GM12878 (cell line): ENCODE measurements around the gene GPC3. TPM values are rescaled to one million over a fixed set of nuclear protein-coding genes. Genes with fewer than 3 reads are reported as not detected.

Experiments
- ATAC-seq: fragments of 200-7000 bp; cut with Tn5 transposase; 3 replicates; pipeline ENCODE4 v1.9.1; 2020; ENCODE audit warnings: mild to moderate bottlenecking, moderate library complexity
- BruUV-seq: library from RNA; stranded (reverse); fragments of 400-500 nt; replicated peaks from 2 replicates; lab custom pipeline; 2021; lab: Mats Ljungman, UMichigan
- CTCF ChIA-PET: fragments of 300-600 bp; sonication (Branson Sonifier 250); formaldehyde crosslinking; extraction: SDS; loops from one replicate; lab custom pipeline; 2021; ENCODE audit warnings: inconsistent platforms; lab: Yijun Ruan, JAX
- POLR2A ChIA-PET: fragments of 350-600 bp; formaldehyde crosslinking; extraction: SDS; loops from one replicate; lab custom pipeline; 2021; ENCODE audit warnings: inconsistent platforms; lab: Charles Lee
- RAD21 ChIA-PET: fragments of 300-600 bp; sonication (Branson Sonifier 250); formaldehyde crosslinking; loops from one replicate; lab custom pipeline; 2023; ENCODE audit warnings: antibody characterized with exemption; ENCODE audit not compliant: unreplicated experiment; lab: Charles Lee
- SMC1A ChIA-PET: fragments of 300-600 bp; sonication (Branson Sonifier 250); formaldehyde crosslinking; loops from one replicate; lab custom pipeline; 2023; ENCODE audit not compliant: unreplicated experiment, uncharacterized antibody; lab: Charles Lee
- DNase-seq: peaks from one replicate; pipeline ENCODE4 v3.0.0-alpha.2; 2011; ENCODE audit warnings: low read depth, low spot score
- FAIRE-seq: peaks from 3 replicates; lab custom pipeline; 2011; peaks lifted over from hg19 to GRCh38; lab: Jason Lieb, UNC
- H2AFZ ChIP-seq: 2 replicates; pipeline ENCODE4 v1.6.0; 2011; ENCODE audit warnings: low read depth, low read length, control low read depth; ENCODE audit not compliant: control insufficient read depth
- H3K27ac ChIP-seq: 2 replicates; pipeline ENCODE4 v1.5.1; 2011; ENCODE audit warnings: control low read depth; ENCODE audit not compliant: control insufficient read depth, insufficient read depth
- H3K27me3 ChIP-seq, 2 experiments: replicated peaks in 1 of 2; 2 replicates each; pipeline versions ENCODE4 v1.6.0 to v1.6.1; 2011; ENCODE audit warnings: low read length in 1 of 2; ENCODE audit not compliant: control insufficient read depth in 2 of 2, insufficient read depth in 2 of 2
- H3K36me3 ChIP-seq, 2 experiments: 2 replicates each; pipeline ENCODE4 v1.5.1; 2011; ENCODE audit warnings: low read length in 1 of 2; ENCODE audit not compliant: control insufficient read depth in 2 of 2, insufficient read depth in 2 of 2
- H3K4me1 ChIP-seq: 2 replicates; pipeline ENCODE4 v1.6.1; 2011; ENCODE audit warnings: mild to moderate bottlenecking, low read length, moderate library complexity, mixed read lengths; ENCODE audit not compliant: control insufficient read depth, insufficient read depth
- H3K4me2 ChIP-seq: 2 replicates; pipeline ENCODE4 v1.6.0; 2011; ENCODE audit warnings: control low read depth; ENCODE audit not compliant: control insufficient read depth, insufficient read depth
- H3K4me3 ChIP-seq: fragments of 200-600 bp; sonication (generic); 2 replicates; pipeline ENCODE4 v1.5.1; 2016
- H3K79me2 ChIP-seq: 2 replicates; pipeline ENCODE4 v1.6.0; 2011; ENCODE audit warnings: low read length; ENCODE audit not compliant: control insufficient read depth, insufficient read depth
- H3K9ac ChIP-seq: 2 replicates; pipeline ENCODE4 v1.8.0; 2011; ENCODE audit warnings: low read length, control low read depth, mixed read lengths; ENCODE audit not compliant: control insufficient read depth, insufficient read depth
- H3K9me3 ChIP-seq: replicated peaks from 3 replicates; pipeline ENCODE4 v1.5.1; 2011; ENCODE audit warnings: mild to moderate bottlenecking, low read length; ENCODE audit not compliant: control insufficient read depth, insufficient read depth
- H4K20me1 ChIP-seq: 2 replicates; pipeline ENCODE4 v1.6.0; 2011; ENCODE audit not compliant: control insufficient read depth, insufficient read depth
- ATF2 ChIP-seq: IDR thresholded peaks from 2 replicates; pipeline ENCODE4 v1.6.1; 2012; ENCODE audit warnings: low read length, inconsistent platforms
- GATAD2B ChIP-seq: fragments of 450-650 bp; conservative IDR thresholded peaks from 2 replicates; pipeline ENCODE4 v1.6.1; 2017; ENCODE audit warnings: low read depth, mild to moderate bottlenecking, moderate library complexity
- MEF2A ChIP-seq: IDR thresholded peaks from 2 replicates; pipeline ENCODE4 v1.6.1; 2011; ENCODE audit warnings: low read depth, mild to moderate bottlenecking, low read length, moderate library complexity; ENCODE audit not compliant: insufficient read depth
- SRF ChIP-seq, 2 experiments: IDR thresholded peaks; 2 replicates each; pipeline ENCODE4 v1.6.1; 2011; ENCODE audit warnings: low read depth in 2 of 2, low read length in 2 of 2, mild to moderate bottlenecking in 1 of 2, moderate library complexity in 1 of 2
- SUZ12 ChIP-seq: fragments of 200-600 bp; sonication (generic); IDR thresholded peaks from one replicate; pipeline ENCODE4 v1.6.1; 2018; ENCODE audit warnings: antibody characterized with exemption, mild to moderate bottlenecking; ENCODE audit not compliant: unreplicated experiment
- TCF3 ChIP-seq: IDR thresholded peaks from 2 replicates; pipeline ENCODE4 v1.6.1; 2012; ENCODE audit warnings: low read depth, mild to moderate bottlenecking, low read length, borderline replicate concordance; ENCODE audit not compliant: insufficient read depth
- WGBS: methylation state at CpG from one replicate; pipeline ENCODE4 v1.1.6; 2016; ENCODE audit warnings: low lambda C conversion rate; ENCODE audit not compliant: insufficient replicate concordance, insufficient coverage; ENCODE audit errors: missing lambda C conversion rate; 5-methylcytosine and 5-hydroxymethylcytosine counted together
- in situ Hi-C: fragments of 300-500 bp; cut with MboI; formaldehyde crosslinking; loops from 9 replicates; pipeline ENCODE4 v1.14.3; 2018; ENCODE audit warnings: mixed read lengths
- intact Hi-C: fragments of 100-400 bp; cut with micrococcal nuclease; formaldehyde crosslinking; loops from one replicate; pipeline ENCODE4 v1.14.2; 2022; ENCODE audit not compliant: unreplicated experiment
- polyA plus RNA-seq, 11 experiments: library from polyadenylated mRNA; depleted of rRNA in 4 of 11; unstranded in 6 of 11; stranded (reverse) in 5 of 11; fragments of >200 nt; fragmentation: Nextera tagmentation in 4 of 11; fragmentation: Illumina TruSeq in 1 of 11; extraction: Ambion mirVana in 4 of 11; extraction: Trizol in 1 of 11; gene quantifications; 1 replicate in 1 of 11; 2 replicates in 10 of 11; pipeline versions ENCODE4 v1.2.1 to v1.2.3, GENCODE V29; 2011 to 2016; ENCODE audit warnings: inconsistent platforms in 2 of 11, missing spikeins in 2 of 11, low read depth in 1 of 11
- total RNA-seq, 4 experiments: library from RNA; depleted of rRNA in 3 of 4; stranded (reverse); fragments of >200 nt in 3 of 4; fragmentation: Illumina TruSeq in 1 of 4; extraction: Trizol in 1 of 4; gene quantifications; 2 replicates each; pipeline versions ENCODE4 v1.2.1 to v1.2.3, GENCODE V29; 2013 to 2021
- TF ChIP-seq, protein P1 (sequence below): IDR thresholded peaks from 2 replicates; pipeline ENCODE4 v1.6.1; 2012; ENCODE audit warnings: improper control_type of control experiment, low read depth, low read length; ENCODE audit not compliant: insufficient replicate concordance

GPC3 gene
- total and polyA plus RNA-seq, 10 of the 15 experiments (the other 5 are each of a cell fraction or from before 2014, with no cell fraction given): 0.09 to 0.82 TPM; not detected in 8

DNA sequence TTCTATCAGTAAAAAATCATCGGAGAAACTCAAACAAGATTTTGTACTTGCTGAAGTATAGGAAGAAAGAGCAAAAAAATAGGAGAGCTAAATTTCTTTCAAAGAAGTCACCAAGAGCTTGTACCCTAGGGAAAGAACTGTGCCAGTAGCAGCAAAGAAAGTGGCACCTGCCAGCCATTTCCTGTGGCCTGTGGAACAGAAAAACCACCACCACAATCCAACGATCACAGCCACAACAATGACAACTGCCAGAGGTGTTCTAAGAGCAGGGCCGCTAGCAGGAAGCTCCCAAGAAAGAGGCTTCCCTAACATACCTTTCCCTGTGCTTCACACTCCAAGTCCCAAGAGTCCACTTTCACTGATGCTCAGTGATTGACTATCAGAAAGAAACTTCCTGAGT, 304.0 kb downstream of the GPC3 start:
- H3K4me2 ChIP-seq: no peak overlapping the region
- in situ Hi-C loops (no loop called here), intact Hi-C loops (no loop called here)
- DNase-seq (no peak), ATAC-seq (no peak), FAIRE-seq (no peak)
- 18% methylated on average over 3 of the region's 3 CpGs for WGBS
- no peaks in the 10 kb centered on the region for H3K79me2 ChIP-seq
- POLR2A ChIA-PET: no interaction called here
- H2AFZ ChIP-seq: no peak overlapping the region
- SMC1A ChIA-PET: no interaction called here
- H3K27me3 ChIP-seq: peaks cover 0 to 2% of the 10 kb centered on the region in 2 experiments; a peak in 1 of 4 replicates
- CTCF ChIA-PET: interaction anchor here (1.6 kb wide), 1 partner anchor 11 kb away, joined by 4 read pairs; no protein-coding TSS in a partner anchor
- no TSS peak for BruUV-seq
- H3K9me3 ChIP-seq: no peaks in the 10 kb centered on the region
- TF ChIP-seq MEF2A (no peak), SRF (IDR thresholded peaks at IDR 0.05; ENCODE audit: low read depth in 2 of 2, low read length in 2 of 2) (no peak), TCF3 (no peak), ATF2 (no peak), GATAD2B (no peak), SUZ12 (no peak)
- TF ChIP-seq, protein P1, sequence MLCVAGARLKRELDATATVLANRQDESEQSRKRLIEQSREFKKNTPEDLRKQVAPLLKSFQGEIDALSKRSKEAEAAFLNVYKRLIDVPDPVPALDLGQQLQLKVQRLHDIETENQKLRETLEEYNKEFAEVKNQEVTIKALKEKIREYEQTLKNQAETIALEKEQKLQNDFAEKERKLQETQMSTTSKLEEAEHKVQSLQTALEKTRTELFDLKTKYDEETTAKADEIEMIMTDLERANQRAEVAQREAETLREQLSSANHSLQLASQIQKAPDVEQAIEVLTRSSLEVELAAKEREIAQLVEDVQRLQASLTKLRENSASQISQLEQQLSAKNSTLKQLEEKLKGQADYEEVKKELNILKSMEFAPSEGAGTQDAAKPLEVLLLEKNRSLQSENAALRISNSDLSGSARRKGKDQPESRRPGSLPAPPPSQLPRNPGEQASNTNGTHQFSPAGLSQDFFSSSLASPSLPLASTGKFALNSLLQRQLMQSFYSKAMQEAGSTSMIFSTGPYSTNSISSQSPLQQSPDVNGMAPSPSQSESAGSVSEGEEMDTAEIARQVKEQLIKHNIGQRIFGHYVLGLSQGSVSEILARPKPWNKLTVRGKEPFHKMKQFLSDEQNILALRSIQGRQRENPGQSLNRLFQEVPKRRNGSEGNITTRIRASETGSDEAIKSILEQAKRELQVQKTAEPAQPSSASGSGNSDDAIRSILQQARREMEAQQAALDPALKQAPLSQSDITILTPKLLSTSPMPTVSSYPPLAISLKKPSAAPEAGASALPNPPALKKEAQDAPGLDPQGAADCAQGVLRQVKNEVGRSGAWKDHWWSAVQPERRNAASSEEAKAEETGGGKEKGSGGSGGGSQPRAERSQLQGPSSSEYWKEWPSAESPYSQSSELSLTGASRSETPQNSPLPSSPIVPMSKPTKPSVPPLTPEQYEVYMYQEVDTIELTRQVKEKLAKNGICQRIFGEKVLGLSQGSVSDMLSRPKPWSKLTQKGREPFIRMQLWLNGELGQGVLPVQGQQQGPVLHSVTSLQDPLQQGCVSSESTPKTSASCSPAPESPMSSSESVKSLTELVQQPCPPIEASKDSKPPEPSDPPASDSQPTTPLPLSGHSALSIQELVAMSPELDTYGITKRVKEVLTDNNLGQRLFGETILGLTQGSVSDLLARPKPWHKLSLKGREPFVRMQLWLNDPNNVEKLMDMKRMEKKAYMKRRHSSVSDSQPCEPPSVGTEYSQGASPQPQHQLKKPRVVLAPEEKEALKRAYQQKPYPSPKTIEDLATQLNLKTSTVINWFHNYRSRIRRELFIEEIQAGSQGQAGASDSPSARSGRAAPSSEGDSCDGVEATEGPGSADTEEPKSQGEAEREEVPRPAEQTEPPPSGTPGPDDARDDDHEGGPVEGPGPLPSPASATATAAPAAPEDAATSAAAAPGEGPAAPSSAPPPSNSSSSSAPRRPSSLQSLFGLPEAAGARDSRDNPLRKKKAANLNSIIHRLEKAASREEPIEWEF: no peak
- H4K20me1 ChIP-seq: no peaks in the 10 kb centered on the region
- RAD21 ChIA-PET: no interaction called here
- no peaks in the 10 kb centered on the region for H3K36me3 ChIP-seq
- no peak overlapping the region for H3K27ac ChIP-seq
- H3K4me1 ChIP-seq: no peaks in the 10 kb centered on the region
- H3K4me3 ChIP-seq: no peak overlapping the region
- no peak overlapping the region for H3K9ac ChIP-seq
